ENCODE results near the gene RAB22A. TPM values are rescaled to one million over a fixed set of nuclear protein-coding genes. Genes with fewer than 3 reads are reported as not detected.

Gene RAB22A
- total RNA-seq, 1 donor from 2014 or later = 15.5 TPM

DNA sequence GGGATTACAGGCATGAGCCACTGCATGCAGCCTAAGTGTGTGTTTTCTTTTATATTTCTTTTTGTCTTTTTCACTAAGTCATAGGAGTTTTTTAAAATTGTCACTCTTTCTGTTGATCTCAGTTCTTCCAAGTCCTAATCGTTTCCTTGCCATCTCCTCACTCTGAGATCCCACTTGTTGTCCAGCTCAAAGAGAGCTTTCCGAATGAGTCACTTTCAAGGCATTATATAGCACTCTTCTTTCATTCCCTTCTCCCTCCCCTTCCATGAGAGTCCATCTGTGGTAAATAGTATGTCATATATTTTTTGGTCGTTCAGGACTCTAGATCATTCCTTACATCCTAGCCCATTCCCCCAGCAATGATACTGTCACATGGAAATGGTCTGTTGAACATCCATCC, 83.8 kb downstream of the RAB22A start:
- Mint-ChIP-seq H3K27me3 (ENCODE audit: low read depth) (no peaks in the 10 kb centered on the region), H3K4me3 (peak overlapping the region; percentile 5), H3K4me1 (peaks cover 55% of the 10 kb centered on the region), H3K27ac (ENCODE audit: unreplicated experiment) (no peak overlapping the region), H3K9me3 (no peaks in the 10 kb centered on the region), H3K36me3 (ENCODE audit: low read depth) (peaks cover 13% of the 10 kb centered on the region)
- no peak for DNase-seq (ENCODE audit: low read depth, low spot score)
- TF ChIP-seq, protein P1, sequence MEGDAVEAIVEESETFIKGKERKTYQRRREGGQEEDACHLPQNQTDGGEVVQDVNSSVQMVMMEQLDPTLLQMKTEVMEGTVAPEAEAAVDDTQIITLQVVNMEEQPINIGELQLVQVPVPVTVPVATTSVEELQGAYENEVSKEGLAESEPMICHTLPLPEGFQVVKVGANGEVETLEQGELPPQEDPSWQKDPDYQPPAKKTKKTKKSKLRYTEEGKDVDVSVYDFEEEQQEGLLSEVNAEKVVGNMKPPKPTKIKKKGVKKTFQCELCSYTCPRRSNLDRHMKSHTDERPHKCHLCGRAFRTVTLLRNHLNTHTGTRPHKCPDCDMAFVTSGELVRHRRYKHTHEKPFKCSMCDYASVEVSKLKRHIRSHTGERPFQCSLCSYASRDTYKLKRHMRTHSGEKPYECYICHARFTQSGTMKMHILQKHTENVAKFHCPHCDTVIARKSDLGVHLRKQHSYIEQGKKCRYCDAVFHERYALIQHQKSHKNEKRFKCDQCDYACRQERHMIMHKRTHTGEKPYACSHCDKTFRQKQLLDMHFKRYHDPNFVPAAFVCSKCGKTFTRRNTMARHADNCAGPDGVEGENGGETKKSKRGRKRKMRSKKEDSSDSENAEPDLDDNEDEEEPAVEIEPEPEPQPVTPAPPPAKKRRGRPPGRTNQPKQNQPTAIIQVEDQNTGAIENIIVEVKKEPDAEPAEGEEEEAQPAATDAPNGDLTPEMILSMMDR (conservative IDR thresholded peaks at IDR 0.05) = no peak

DNA sequence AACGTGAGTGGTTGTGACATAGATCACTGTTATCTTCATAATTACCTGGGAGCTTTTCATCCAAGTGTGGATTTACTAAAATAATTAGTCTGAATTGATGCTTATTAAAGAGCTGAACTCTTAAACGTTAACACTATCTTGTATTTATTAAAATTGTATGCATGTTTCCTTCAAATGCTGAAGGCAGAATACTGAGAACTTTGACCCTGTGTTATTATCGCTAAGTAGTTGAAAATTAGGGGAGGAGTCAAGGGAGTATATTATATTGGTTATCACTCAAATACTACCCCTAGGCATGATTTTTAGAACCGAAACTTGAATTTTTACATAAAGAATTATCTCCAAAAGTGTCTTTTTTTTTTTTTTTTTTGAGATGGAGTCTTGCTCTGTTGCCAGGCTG, 85.3 kb downstream of the RAB22A start:
- no peak for DNase-seq (ENCODE audit: low read depth, low spot score)
- Mint-ChIP-seq H3K27ac (ENCODE audit: unreplicated experiment) (no peak overlapping the region), H3K36me3 (ENCODE audit: low read depth) (peaks cover 16% of the 10 kb centered on the region), H3K4me3 (no peak overlapping the region), H3K9me3 (no peaks in the 10 kb centered on the region), H3K27me3 (ENCODE audit: low read depth) (no peaks in the 10 kb centered on the region), H3K4me1 (peaks cover 57% of the 10 kb centered on the region)
- TF ChIP-seq, protein P1 (conservative IDR thresholded peaks at IDR 0.05) = no peak

DNA sequence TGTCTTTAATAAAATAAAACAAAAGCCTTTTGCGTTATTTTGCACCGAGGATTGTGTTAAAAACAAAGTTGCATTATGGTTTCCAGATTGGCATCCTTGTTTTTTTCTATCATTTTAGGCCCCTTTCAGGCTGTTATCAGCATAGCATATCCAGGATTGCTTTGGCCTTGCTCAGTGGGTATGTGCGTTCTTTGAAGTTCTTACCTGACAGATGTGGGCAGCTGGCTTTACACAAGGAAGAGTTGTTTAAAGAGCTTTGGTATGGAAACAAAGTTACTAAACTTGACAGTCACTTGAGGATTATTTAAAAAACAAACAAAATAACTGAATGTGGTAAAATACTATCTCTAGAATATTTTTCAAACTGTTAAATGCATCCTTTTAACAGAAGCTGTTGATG, 86.1 kb downstream of the RAB22A start:
- peaks cover 49% of the 10 kb centered on the region for H3K4me1 Mint-ChIP-seq
- no peaks in the 10 kb centered on the region for H3K9me3 Mint-ChIP-seq
- no peaks in the 10 kb centered on the region for H3K27me3 Mint-ChIP-seq (ENCODE audit: low read depth)
- no peak for DNase-seq (ENCODE audit: low read depth, low spot score)
- peaks cover 16% of the 10 kb centered on the region for H3K36me3 Mint-ChIP-seq (ENCODE audit: low read depth)
- H3K4me3 Mint-ChIP-seq = no peak overlapping the region
- no peak overlapping the region for H3K27ac Mint-ChIP-seq (ENCODE audit: unreplicated experiment)
- TF ChIP-seq, protein P1 (conservative IDR thresholded peaks at IDR 0.05) = no peak

DNA sequence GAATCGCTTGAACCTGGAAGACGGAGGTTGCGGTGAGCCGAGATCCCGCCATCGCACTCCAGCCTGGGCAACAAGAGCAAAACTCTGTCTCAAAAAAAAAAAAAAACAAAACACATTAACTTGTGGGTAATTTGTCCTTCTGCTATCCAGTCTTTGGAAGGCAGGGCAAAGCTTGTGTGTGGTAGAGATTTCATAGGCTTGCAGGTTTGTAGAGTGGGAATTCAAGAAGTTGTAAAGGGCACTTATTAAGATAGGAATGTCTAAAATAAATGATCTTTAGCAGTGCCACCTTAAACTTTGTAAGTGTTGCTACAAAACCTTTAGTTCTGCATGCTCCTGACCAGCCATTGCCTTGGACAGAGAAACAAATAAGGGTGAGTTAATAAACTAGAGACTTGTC, 87.9 kb downstream of the RAB22A start:
- Mint-ChIP-seq H3K4me3 (no peak overlapping the region), H3K9me3 (no peaks in the 10 kb centered on the region), H3K4me1 (peaks cover 31% of the 10 kb centered on the region), H3K27ac (ENCODE audit: unreplicated experiment) (no peak overlapping the region), H3K27me3 (ENCODE audit: low read depth) (no peaks in the 10 kb centered on the region), H3K36me3 (ENCODE audit: low read depth) (peaks cover 10% of the 10 kb centered on the region)
- TF ChIP-seq, protein P1 (conservative IDR thresholded peaks at IDR 0.05) = no peak
- DNase-seq (ENCODE audit: low read depth, low spot score) = no peak

DNA sequence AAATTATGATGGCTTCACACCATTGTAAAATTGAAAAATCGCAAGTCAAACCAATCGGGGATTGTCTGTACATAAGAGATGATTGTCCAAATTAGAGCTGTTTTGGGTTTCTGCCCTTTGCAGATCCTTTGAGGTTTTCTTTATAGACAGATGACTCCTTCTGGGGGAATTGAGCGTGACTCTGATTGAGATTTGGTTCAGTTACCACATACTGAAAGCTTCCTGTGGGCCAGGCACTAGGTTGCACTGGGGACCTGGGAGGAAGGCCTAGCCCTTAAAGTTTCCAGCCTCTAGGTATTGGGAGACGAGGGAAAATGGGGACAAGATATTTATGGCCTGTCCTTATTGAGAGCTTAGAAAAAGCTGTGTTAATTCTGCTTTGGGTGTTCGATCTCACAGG, 88.7 kb downstream of the RAB22A start:
- H3K27me3 Mint-ChIP-seq (ENCODE audit: low read depth) = no peaks in the 10 kb centered on the region
- peaks cover 28% of the 10 kb centered on the region for H3K4me1 Mint-ChIP-seq
- TF ChIP-seq, protein P1 (conservative IDR thresholded peaks at IDR 0.05) = no peak
- H3K4me3 Mint-ChIP-seq = no peak overlapping the region
- no peak for DNase-seq (ENCODE audit: low read depth, low spot score)
- peak overlapping the region; percentile 45 for H3K27ac Mint-ChIP-seq (ENCODE audit: unreplicated experiment)
- peaks cover 10% of the 10 kb centered on the region for H3K36me3 Mint-ChIP-seq (ENCODE audit: low read depth)
- no peaks in the 10 kb centered on the region for H3K9me3 Mint-ChIP-seq

DNA sequence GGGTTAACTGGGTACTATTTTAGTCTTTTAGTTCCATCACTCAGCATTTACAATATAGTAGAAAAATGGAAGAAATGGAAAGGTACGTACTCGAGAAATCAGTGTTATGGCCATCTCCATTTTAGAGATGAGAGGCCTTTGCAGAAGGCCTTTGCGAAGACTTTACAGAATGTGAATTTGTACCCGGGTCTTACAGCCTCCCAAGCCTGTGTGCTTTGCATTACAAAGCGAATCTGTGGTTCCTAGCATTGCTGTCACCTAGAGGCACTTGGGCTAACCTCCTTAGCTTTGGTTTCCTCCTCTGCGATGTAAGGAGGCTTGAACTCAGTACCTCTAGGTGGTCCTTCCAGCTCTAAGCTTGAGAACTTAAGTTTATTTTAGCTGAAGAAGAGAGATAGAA, 90.4 kb downstream of the RAB22A start:
- TF ChIP-seq, protein P1 (conservative IDR thresholded peaks at IDR 0.05) = no peak
- Mint-ChIP-seq H3K4me1 (peaks cover 21% of the 10 kb centered on the region), H3K36me3 (ENCODE audit: low read depth) (peaks cover 10% of the 10 kb centered on the region), H3K27me3 (ENCODE audit: low read depth) (no peaks in the 10 kb centered on the region), H3K27ac (ENCODE audit: unreplicated experiment) (no peak overlapping the region), H3K9me3 (no peaks in the 10 kb centered on the region), H3K4me3 (no peak overlapping the region)
- no peak for DNase-seq (ENCODE audit: low read depth, low spot score)
